GM19239 (cell line): Measurements from ENCODE around the gene MAMSTR.
"Not testable (repeated sequence)": the region's sequence is repeated elsewhere in the genome, so short reads cannot be mapped to it uniquely, and the experiment has no call there.

Source experiments
- DNase-seq: peaks from one replicate; pipeline ENCODE4 v3.0.0; 2011; ENCODE audit warnings: low spot score; ENCODE audit not compliant: insufficient read length
- FAIRE-seq: peaks from 2 replicates; lab custom pipeline; 2011; peaks lifted over from hg19 to GRCh38; lab: Jason Lieb, UNC

MAMSTR gene

GRCh38 chr19:48719263-48720171 is at the start of gene MAMSTR:
Gene MAMSTR (minus strand): TSS chr19:48719725. CDS start chr19:48719031, 694 bp downstream.
- no peak for DNase-seq
- FAIRE-seq: no peak

GRCh38 chr19:48768994-48769713 is 49.6 kb upstream of the MAMSTR start:
- no peak for FAIRE-seq
- no peak for DNase-seq

- not testable (repeated sequence) for FAIRE-seq
Measured at GRCh38 chr19:48768171-48768753, 48.7 kb upstream of the MAMSTR start.

GRCh38 chr19:48765816-48766215 is 46.3 kb upstream of the MAMSTR start:
- not testable (repeated sequence) for DNase-seq, FAIRE-seq

More at GRCh38 chr19:48768171-48768753, 48.7 kb upstream of the MAMSTR start:
- not testable (repeated sequence) for DNase-seq

- FAIRE-seq (no peak), DNase-seq (no peak)
Measured at GRCh38 chr19:48760504-48761205, 41.1 kb upstream of the MAMSTR start.

GRCh38 chr19:48757741-48758144 is 38.2 kb upstream of the MAMSTR start:
- FAIRE-seq (no peak), DNase-seq (no peak)

GRCh38 chr19:48757089-48757675 is 37.7 kb upstream of the MAMSTR start:
- no peak for DNase-seq
- FAIRE-seq: no peak

- no peak for DNase-seq
- FAIRE-seq: no peak
Measured at GRCh38 chr19:48756686-48757085, 37.2 kb upstream of the MAMSTR start.

GRCh38 chr19:48756212-48756611 is 36.7 kb upstream of the MAMSTR start:
- DNase-seq: no peak
- no peak for FAIRE-seq

- DNase-seq: no peak
- FAIRE-seq: no peak
Measured at GRCh38 chr19:48755787-48756186, 36.3 kb upstream of the MAMSTR start.

- no peak for FAIRE-seq
Measured at GRCh38 chr19:48755084-48755641, 35.6 kb upstream of the MAMSTR start, which contains the start of gene FGF21. Gene FGF21 (plus strand): TSS chr19:48755524. CDS start chr19:48756237, 713 bp downstream.

GRCh38 chr19:48752496-48753365 is 33.2 kb upstream of the MAMSTR start, which contains the start of gene FUT1:
Gene FUT1 (minus strand): TSS chr19:48752641. CDS start chr19:48751281, 1,360 bp downstream.
- FAIRE-seq: no peak

More at GRCh38 chr19:48755084-48755641, 35.6 kb upstream of the MAMSTR start, which contains the start of gene FGF21:
- DNase-seq: no peak

GRCh38 chr19:48751845-48752495 is 32.4 kb upstream of the MAMSTR start:
- no peak for FAIRE-seq

More at GRCh38 chr19:48752496-48753365, 33.2 kb upstream of the MAMSTR start, which contains the start of gene FUT1:
- DNase-seq: peak; percentile 47

GRCh38 chr19:48750771-48751504 is 31.4 kb upstream of the MAMSTR start:
- no peak for FAIRE-seq
- DNase-seq: no peak

More at GRCh38 chr19:48751845-48752495, 32.4 kb upstream of the MAMSTR start:
- no peak for DNase-seq

- no peak for FAIRE-seq
Measured at GRCh38 chr19:48750351-48750750, 30.8 kb upstream of the MAMSTR start.

GRCh38 chr19:48749571-48750198 is 30.2 kb upstream of the MAMSTR start:
- no peak for DNase-seq
- FAIRE-seq: no peak

More at GRCh38 chr19:48750351-48750750, 30.8 kb upstream of the MAMSTR start:
- no peak for DNase-seq
